Lung (tissue), 12 donors: Measurements from ENCODE around the gene HPGDS. TPM values are rescaled to one million over a fixed set of nuclear protein-coding genes. Genes with fewer than 3 reads are reported as not detected.

Source experiments
- ATAC-seq: fragments of 200-7000 bp; cut with Tn5 transposase; one replicate; pipeline ENCODE4 v1.9.1; 2020; ENCODE audit warnings: moderate number of reproducible peaks; ENCODE audit not compliant: insufficient read depth, low FRiP score
- DNase-seq, 3 donors: peaks; one replicate each; pipeline ENCODE4 v3.0.0-alpha.2; 2013 to 2017
- H3K27ac ChIP-seq, 2 donors: one replicate each; pipeline ENCODE4 v1.5.1; 2013; ENCODE audit warnings: mild to moderate bottlenecking in 2 of 2, moderate library complexity in 2 of 2, control low read depth in 1 of 2, inconsistent platforms in 1 of 2, low read depth in 1 of 2, low read length in 1 of 2
- H3K27me3 ChIP-seq, 3 donors: one replicate each; pipeline ENCODE4 v1.5.1; 2013; ENCODE audit warnings: low read length in 2 of 3; ENCODE audit not compliant: control insufficient read depth in 3 of 3, insufficient read depth in 3 of 3
- H3K36me3 ChIP-seq, 4 donors: one replicate each; pipeline ENCODE4 v1.5.1; 2013; ENCODE audit warnings: low read length in 4 of 4, mild to moderate bottlenecking in 1 of 4, moderate library complexity in 1 of 4; ENCODE audit not compliant: control insufficient read depth in 4 of 4, insufficient read depth in 4 of 4
- H3K4me1 ChIP-seq, 5 donors: one replicate each; pipeline ENCODE4 v1.5.1; 2013; ENCODE audit warnings: low read length in 5 of 5, mild to moderate bottlenecking in 2 of 5, moderate library complexity in 1 of 5; ENCODE audit not compliant: control insufficient read depth in 5 of 5, insufficient read depth in 5 of 5
- H3K4me3 ChIP-seq: one replicate; pipeline ENCODE4 v1.5.1; 2013; ENCODE audit warnings: mild to moderate bottlenecking, control low read depth, moderate library complexity
- H3K9ac ChIP-seq, 2 donors: one replicate each; pipeline ENCODE4 v1.5.1; 2013; ENCODE audit warnings: low read length in 2 of 2, control low read depth in 1 of 2; ENCODE audit not compliant: insufficient read depth in 1 of 2
- H3K9me3 ChIP-seq, 4 donors: one replicate each; pipeline ENCODE4 v1.5.1; 2013; ENCODE audit warnings: low read length in 3 of 4, mild to moderate bottlenecking in 1 of 4, moderate library complexity in 1 of 4; ENCODE audit not compliant: control insufficient read depth in 4 of 4, insufficient read depth in 3 of 4
- WGBS, 2 donors: extraction: QIAGEN DNeasy Blood & Tissue Kit; methylation state at CpG; one replicate each; pipeline ENCODE4 v1.1.7; 2013; 5-methylcytosine and 5-hydroxymethylcytosine counted together
- polyA plus RNA-seq, 2 donors: library from polyadenylated mRNA; stranded (reverse); fragments of 200-250 nt; gene quantifications; one replicate each; pipeline ENCODE4 v1.2.1, GENCODE V29; 2013
- total RNA-seq, 2 donors: library from RNA; depleted of rRNA in 1 of 2; stranded (reverse); fragments of >200 nt in 1 of 2; gene quantifications; one replicate each; pipeline ENCODE4 v1.2.1, GENCODE V29; 2014 to 2021
- TF ChIP-seq, protein P1 (sequence below): IDR thresholded peaks from 2 replicates; pipeline ENCODE4 v1.5.1; 2012; ENCODE audit warnings: mild to moderate bottlenecking; ENCODE audit errors: control extremely low read depth, extremely low read depth
- donor health status: control.
- donor health status: control.
- donor health status: Bipolar disorder and iron deficiency.
- donor health status: healthy.
- donor health status: DM: yes; HTN: yes; CAD: no.

HPGDS gene
- total and polyA plus RNA-seq, 4 donors: 0.65 to 7.0 (median 2.3) TPM

DNA sequence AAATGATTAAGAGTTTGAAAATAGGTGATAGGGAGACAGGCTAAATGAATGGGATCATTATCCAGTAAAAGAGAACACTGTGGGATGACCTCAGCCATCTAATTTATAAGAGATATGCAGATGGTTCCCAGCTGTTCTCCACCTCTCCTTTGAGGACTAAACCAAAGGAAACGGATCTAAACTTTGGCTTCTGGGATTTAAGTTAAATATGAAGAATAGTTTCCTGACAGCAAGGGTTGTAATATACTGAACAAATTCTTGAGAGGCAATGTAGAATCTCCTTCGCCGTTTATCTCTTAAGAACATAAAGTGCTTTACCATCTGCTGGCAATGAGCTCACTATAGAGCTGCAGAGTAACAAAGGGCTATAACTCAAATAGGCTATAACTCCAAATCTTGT lies 35.4 kb upstream of the HPGDS start:
- TF ChIP-seq, protein P1, sequence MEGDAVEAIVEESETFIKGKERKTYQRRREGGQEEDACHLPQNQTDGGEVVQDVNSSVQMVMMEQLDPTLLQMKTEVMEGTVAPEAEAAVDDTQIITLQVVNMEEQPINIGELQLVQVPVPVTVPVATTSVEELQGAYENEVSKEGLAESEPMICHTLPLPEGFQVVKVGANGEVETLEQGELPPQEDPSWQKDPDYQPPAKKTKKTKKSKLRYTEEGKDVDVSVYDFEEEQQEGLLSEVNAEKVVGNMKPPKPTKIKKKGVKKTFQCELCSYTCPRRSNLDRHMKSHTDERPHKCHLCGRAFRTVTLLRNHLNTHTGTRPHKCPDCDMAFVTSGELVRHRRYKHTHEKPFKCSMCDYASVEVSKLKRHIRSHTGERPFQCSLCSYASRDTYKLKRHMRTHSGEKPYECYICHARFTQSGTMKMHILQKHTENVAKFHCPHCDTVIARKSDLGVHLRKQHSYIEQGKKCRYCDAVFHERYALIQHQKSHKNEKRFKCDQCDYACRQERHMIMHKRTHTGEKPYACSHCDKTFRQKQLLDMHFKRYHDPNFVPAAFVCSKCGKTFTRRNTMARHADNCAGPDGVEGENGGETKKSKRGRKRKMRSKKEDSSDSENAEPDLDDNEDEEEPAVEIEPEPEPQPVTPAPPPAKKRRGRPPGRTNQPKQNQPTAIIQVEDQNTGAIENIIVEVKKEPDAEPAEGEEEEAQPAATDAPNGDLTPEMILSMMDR: no peak

DNA sequence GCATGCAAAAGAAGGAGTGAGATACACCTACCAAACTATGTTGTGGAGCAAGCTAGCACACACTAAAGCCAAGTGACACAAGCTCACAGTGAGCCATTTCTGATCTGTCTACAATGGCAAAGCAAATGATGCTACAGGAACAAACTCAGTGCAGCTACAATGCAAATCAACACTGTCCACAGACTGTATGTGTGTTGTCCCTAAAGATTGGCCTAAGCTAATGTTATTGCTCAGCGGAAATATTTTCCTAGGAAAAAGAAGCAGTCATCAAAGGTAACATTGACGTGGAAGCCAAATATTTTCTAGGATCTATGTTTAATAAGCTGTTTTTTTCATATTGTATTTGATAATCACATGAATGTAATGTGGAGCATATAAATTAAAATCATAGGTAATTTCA lies 34.7 kb upstream of the HPGDS start:
- 93 to 94% methylated on average over 2 of the region's 2 CpGs for WGBS, 2 donors
- no peak for DNase-seq

More for the DNA sequence above, 35.4 kb upstream of the HPGDS start:
- Histone ChIP-seq H3K27ac (no peak overlapping the region), H3K36me3 (no peaks in the 10 kb centered on the region), H3K9me3 (no peaks in the 10 kb centered on the region), H3K27me3 (no peaks in the 10 kb centered on the region), H3K4me3 (no peak overlapping the region), H3K9ac (no peak overlapping the region), H3K4me1 (no peaks in the 10 kb centered on the region)
- 65 to 69% methylated on average over 3 of the region's 3 CpGs for WGBS, 2 donors
- DNase-seq (no peak), ATAC-seq (no peak)

DNA sequence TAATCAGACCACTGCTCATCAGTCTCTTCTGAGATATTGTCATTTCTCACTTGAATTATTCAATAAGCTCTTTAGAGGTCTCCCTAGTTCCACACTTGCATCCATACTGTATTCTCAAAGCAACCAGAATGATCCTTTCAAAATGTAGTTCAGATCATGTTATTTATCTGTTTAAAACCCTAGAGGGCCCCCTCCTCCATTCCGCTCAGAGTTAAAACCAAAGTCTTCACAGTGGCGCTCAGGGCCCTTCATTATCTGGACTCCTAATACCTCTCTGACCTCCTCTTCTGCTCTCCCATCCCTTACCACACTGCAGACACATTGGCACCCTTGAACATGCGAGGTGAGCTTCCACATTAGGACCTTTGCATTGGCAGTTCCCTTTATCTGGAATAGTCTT lies 32.7 kb upstream of the HPGDS start:
- Histone ChIP-seq H3K9ac (no peak overlapping the region), H3K9me3 (no peaks in the 10 kb centered on the region), H3K27ac (no peak overlapping the region), H3K4me3 (no peak overlapping the region), H3K36me3 (no peaks in the 10 kb centered on the region), H3K4me1 (no peaks in the 10 kb centered on the region), H3K27me3 (no peaks in the 10 kb centered on the region)
- DNase-seq (no peak), ATAC-seq (no peak)
- 87 to 94% methylated on average over 3 of the region's 3 CpGs for WGBS, 2 donors
- TF ChIP-seq, protein P1: no peak

More for the DNA sequence above, 34.7 kb upstream of the HPGDS start:
- H3K36me3 ChIP-seq: no peaks in the 10 kb centered on the region
- H3K27ac ChIP-seq: no peak overlapping the region
- H3K4me1 ChIP-seq: no peaks in the 10 kb centered on the region
- no peak overlapping the region for H3K4me3 ChIP-seq
- no peaks in the 10 kb centered on the region for H3K27me3 ChIP-seq
- H3K9ac ChIP-seq: no peak overlapping the region
- H3K9me3 ChIP-seq: no peaks in the 10 kb centered on the region
- TF ChIP-seq, protein P1: no peak
- ATAC-seq: no peak

DNA sequence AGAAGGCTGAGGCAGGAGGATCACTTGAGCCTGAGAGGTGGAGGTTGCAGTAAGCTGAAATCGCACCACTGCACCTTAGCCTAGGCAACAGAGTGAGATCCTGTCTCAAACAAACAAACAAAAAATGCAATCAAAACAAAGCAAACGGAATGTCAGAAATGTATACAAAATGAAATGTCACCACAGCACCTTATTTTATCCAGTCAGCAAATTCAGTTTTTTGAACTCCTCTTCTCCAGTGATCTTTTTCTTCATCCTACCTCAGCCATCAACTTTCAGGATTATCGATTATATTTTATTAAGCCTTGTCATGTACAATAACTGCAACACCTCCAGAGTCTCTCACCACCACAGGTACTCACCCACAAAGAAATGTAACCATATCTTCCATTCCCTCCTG lies 31.1 kb upstream of the HPGDS start:
- H3K27me3 ChIP-seq: no peaks in the 10 kb centered on the region
- no peaks in the 10 kb centered on the region for H3K4me1 ChIP-seq
- no peak for DNase-seq
- H3K9ac ChIP-seq: no peak overlapping the region
- no peak overlapping the region for H3K27ac ChIP-seq
- no peak overlapping the region for H3K4me3 ChIP-seq
- H3K36me3 ChIP-seq: no peaks in the 10 kb centered on the region
- H3K9me3 ChIP-seq: no peaks in the 10 kb centered on the region
- ATAC-seq: no peak
- 83 to 89% methylated on average over 3 of the region's 3 CpGs for WGBS, 2 donors
- TF ChIP-seq, protein P1: no peak
